GM12872 (cell line): ENCODE measurements around the gene HADHB.

Experiments
- CTCF ChIP-seq: IDR thresholded peaks from 3 replicates; pipeline ENCODE4 v1.5.1; 2011; ENCODE audit warnings: low read depth, mild to moderate bottlenecking, low read length, moderate library complexity; ENCODE audit not compliant: insufficient read depth

Gene HADHB

GRCh38 chr2:26230806-26231205, 13.9 kb upstream of the HADHB start:
- TF ChIP-seq CTCF = no peak

GRCh38 chr2:26235089-26235488, 9.7 kb upstream of the HADHB start:
- 0 out of 3 replicates have a peak, but pooled peaks have one; percentile 10 for TF ChIP-seq CTCF

GRCh38 chr2:26237868-26238267, 6.9 kb upstream of the HADHB start:
- no peak for TF ChIP-seq CTCF

GRCh38 chr2:26238311-26238958, 6.3 kb upstream of the HADHB start:
- no peak for TF ChIP-seq CTCF

GRCh38 chr2:26241928-26242436, 2.8 kb upstream of the HADHB start:
- no peak for TF ChIP-seq CTCF

- no peak for TF ChIP-seq CTCF
Observed at GRCh38 chr2:26243470-26244308, 1.1 kb upstream of the HADHB start.

- TF ChIP-seq CTCF = no peak
Observed at GRCh38 chr2:26245231-26245732, 543 bp downstream of the HADHB start.
